Body of pancreas (tissue), 4 donors: ENCODE results near the gene NUP62.

ENCODE experiments used
- POLR2A ChIP-seq, 3 donors: fragments of 450-650 bp; IDR thresholded peaks; one replicate each; pipeline ENCODE4 v1.6.1; 2016; ENCODE audit warnings: antibody characterized with exemption in 3 of 3, mild to moderate bottlenecking in 2 of 3
- TF ChIP-seq, protein P1 (sequence below), 7 experiments: fragments of 450-650 bp in 4 of 7; fragments of 200-600 bp in 3 of 7; sonication (generic) in 3 of 7; IDR thresholded peaks; one replicate each; pipeline ENCODE4 v1.5.1; 2016 to 2019; ENCODE audit warnings: antibody characterized with exemption in 7 of 7

DNA sequence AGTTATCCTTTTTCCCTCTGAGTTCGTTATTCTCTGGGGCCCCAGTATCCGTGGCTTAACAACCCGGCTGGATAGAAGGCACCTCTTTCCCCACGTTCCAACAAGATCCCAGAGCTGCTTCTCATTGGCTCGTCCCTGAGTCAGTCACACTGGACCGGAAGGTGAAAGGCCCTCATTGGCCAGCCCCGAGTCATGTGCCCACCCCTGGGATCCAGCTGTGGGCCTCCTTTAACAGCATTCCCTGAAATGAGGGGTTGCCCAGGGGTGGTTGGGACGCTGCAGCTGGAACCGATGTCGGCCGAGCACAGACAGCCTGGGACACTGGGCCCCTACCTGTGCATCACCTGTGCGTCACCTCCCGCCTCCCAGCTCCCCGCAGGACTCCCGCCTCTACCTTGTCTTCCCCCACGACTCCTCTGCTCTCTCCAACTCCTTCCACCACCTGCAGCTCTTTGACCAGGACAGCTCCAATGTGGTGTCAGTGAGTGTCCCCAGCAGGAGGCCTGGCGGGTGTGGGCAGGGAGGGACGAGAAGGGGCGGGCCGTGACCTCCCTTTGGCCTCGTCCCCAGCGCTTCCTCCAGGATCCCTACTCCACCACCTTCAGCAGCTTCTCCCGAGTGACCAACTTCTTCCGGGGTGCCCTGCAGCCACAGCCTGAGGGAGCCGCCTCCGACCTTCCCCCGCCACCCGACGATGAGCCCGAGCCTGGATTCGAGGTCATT, 47.5 kb downstream of the NUP62 start:
- TF ChIP-seq, protein P1, sequence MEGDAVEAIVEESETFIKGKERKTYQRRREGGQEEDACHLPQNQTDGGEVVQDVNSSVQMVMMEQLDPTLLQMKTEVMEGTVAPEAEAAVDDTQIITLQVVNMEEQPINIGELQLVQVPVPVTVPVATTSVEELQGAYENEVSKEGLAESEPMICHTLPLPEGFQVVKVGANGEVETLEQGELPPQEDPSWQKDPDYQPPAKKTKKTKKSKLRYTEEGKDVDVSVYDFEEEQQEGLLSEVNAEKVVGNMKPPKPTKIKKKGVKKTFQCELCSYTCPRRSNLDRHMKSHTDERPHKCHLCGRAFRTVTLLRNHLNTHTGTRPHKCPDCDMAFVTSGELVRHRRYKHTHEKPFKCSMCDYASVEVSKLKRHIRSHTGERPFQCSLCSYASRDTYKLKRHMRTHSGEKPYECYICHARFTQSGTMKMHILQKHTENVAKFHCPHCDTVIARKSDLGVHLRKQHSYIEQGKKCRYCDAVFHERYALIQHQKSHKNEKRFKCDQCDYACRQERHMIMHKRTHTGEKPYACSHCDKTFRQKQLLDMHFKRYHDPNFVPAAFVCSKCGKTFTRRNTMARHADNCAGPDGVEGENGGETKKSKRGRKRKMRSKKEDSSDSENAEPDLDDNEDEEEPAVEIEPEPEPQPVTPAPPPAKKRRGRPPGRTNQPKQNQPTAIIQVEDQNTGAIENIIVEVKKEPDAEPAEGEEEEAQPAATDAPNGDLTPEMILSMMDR (IDR thresholded peaks at IDR 0.05), result no peak
- no peak for TF ChIP-seq POLR2A (IDR thresholded peaks at IDR 0.05)
